Heart left ventricle (tissue), 13 donors: Measurements from ENCODE around the gene PRPF6.

Experiments used
- CTCF ChIP-seq, 12 donors: fragments of 200-600 bp; sonication (generic) in 4 of 12; IDR thresholded peaks; one replicate each; pipeline versions ENCODE4 v1.5.0 to v1.8.0; 2018 to 2022; ENCODE audit warnings: antibody characterized with exemption in 12 of 12, mild to moderate bottlenecking in 5 of 12
- POLR2A ChIP-seq, 2 donors: fragments of 450-650 bp; IDR thresholded peaks; one replicate each; pipeline ENCODE4 v1.6.1; 2017; ENCODE audit warnings: antibody characterized with exemption in 2 of 2, mild to moderate bottlenecking in 2 of 2, moderate library complexity in 2 of 2
- donor health status: ischemic (EF 13 %, LVEDD 7.1; RV severe dilation, severe dysfunction).
- donor health status: DM: no; HTN: yes; CAD: no.
- donor health status: DM: no; HTN: no; CAD: no.
- donor health status: ischemic (EF 25% LVEDD 6.9; RV normal size, moderate dysfunction).
- donor health status: ischemic (EF 25% LVEDD 5.7; RV mildly dilated, moderate dysfunction).
- donor health status: ischemic (EF 35%, LVEDD 5.7; RV mildly dilated, moderate dysfunction).
- donor health status: nonischemic (EF 11% LVEDD 7.7; RV severe dilation, severe dysfunction).
- donor health status: DM: yes; HTN: yes; CAD: no.
- donor health status: PGD.
- donor health status: ischemic (EF 29% LVEDD 5.4; RV normal size, mild dysfunction).
- donor health status: nonischemic (EF 23%, LVEDD 6.1; RV moderate dilation, normal function).

- no peak for TF ChIP-seq CTCF (IDR thresholded peaks at IDR 0.05)
- no peak for TF ChIP-seq POLR2A (IDR thresholded peaks at IDR 0.05)
These were observed 92.7 kb downstream of the PRPF6 start for GRCh38 chr20:64073476-64074183.
